Left ventricle myocardium inferior (tissue), 1 donor: ENCODE results near the gene MEPCE. TPM values are rescaled to one million over a fixed set of nuclear protein-coding genes. Genes with fewer than 3 reads are reported as not detected.
"Not testable (repeated sequence)": the region's sequence is repeated elsewhere in the genome, so short reads cannot be mapped to it uniquely, and the experiment has no call there.

Experiments used
- DNase-seq: peaks from one replicate; pipeline ENCODE4 v3.0.0-alpha.2; 2020
- H3K27ac ChIP-seq: fragments of 200-600 bp; replicated peaks from 2 replicates; pipeline ENCODE4 v1.8.0; 2021
- H3K27me3 ChIP-seq: fragments of 200-600 bp; 2 replicates; pipeline ENCODE4 v1.8.0; 2021; ENCODE audit warnings: low read depth
- H3K36me3 ChIP-seq: fragments of 200-600 bp; 2 replicates; pipeline ENCODE4 v1.8.0; 2021
- H3K4me1 ChIP-seq: fragments of 200-600 bp; 2 replicates; pipeline ENCODE4 v1.8.0; 2021
- H3K4me3 ChIP-seq: fragments of 200-600 bp; 2 replicates; pipeline ENCODE4 v1.8.0; 2021; ENCODE audit warnings: mild to moderate bottlenecking, moderate library complexity
- H3K9me3 ChIP-seq: fragments of 200-600 bp; replicated peaks from 2 replicates; pipeline ENCODE4 v1.8.0; 2021
- intact Hi-C: fragments of 100-400 bp; cut with micrococcal nuclease; formaldehyde crosslinking; loops from one replicate; pipeline ENCODE4 v1.11.0; 2022
- long read RNA-seq: library from polyadenylated mRNA; unstranded; transcript quantifications from one replicate; pipeline ENCODE4 v2.0.0, GENCODE V29; 2021
- total RNA-seq: library from RNA; stranded (reverse); fragmentation: NEBNext Ultra II Directional; extraction: Animal tissue kit (Norgen Biotek cat#: 25700); gene quantifications from one replicate; pipeline ENCODE4 v1.2.1, GENCODE V29; 2021
- TF ChIP-seq, protein P1 (sequence below): fragments of 200-600 bp; IDR thresholded peaks from 2 replicates; pipeline ENCODE4 v1.8.0; 2021; ENCODE audit warnings: antibody characterized with exemption, mild to moderate bottlenecking, borderline replicate concordance
- donor health status: DM: no; HTN: yes; CAD: no; lungs with severe emphysema.

The MEPCE gene, protein sequence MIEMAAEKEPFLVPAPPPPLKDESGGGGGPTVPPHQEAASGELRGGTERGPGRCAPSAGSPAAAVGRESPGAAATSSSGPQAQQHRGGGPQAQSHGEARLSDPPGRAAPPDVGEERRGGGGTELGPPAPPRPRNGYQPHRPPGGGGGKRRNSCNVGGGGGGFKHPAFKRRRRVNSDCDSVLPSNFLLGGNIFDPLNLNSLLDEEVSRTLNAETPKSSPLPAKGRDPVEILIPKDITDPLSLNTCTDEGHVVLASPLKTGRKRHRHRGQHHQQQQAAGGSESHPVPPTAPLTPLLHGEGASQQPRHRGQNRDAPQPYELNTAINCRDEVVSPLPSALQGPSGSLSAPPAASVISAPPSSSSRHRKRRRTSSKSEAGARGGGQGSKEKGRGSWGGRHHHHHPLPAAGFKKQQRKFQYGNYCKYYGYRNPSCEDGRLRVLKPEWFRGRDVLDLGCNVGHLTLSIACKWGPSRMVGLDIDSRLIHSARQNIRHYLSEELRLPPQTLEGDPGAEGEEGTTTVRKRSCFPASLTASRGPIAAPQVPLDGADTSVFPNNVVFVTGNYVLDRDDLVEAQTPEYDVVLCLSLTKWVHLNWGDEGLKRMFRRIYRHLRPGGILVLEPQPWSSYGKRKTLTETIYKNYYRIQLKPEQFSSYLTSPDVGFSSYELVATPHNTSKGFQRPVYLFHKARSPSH
- 23.6 TPM for total RNA-seq
- long read RNA-seq, transcript MEPCE-201 (4 exons, 3,030 nt), result major isoform, 39 of 41 reads
- long read RNA-seq, partial matches to known transcripts, result 0 of 41 reads
- long read RNA-seq, other reads (novel, unspliced or antisense), result 2 of 41 reads

DNA sequence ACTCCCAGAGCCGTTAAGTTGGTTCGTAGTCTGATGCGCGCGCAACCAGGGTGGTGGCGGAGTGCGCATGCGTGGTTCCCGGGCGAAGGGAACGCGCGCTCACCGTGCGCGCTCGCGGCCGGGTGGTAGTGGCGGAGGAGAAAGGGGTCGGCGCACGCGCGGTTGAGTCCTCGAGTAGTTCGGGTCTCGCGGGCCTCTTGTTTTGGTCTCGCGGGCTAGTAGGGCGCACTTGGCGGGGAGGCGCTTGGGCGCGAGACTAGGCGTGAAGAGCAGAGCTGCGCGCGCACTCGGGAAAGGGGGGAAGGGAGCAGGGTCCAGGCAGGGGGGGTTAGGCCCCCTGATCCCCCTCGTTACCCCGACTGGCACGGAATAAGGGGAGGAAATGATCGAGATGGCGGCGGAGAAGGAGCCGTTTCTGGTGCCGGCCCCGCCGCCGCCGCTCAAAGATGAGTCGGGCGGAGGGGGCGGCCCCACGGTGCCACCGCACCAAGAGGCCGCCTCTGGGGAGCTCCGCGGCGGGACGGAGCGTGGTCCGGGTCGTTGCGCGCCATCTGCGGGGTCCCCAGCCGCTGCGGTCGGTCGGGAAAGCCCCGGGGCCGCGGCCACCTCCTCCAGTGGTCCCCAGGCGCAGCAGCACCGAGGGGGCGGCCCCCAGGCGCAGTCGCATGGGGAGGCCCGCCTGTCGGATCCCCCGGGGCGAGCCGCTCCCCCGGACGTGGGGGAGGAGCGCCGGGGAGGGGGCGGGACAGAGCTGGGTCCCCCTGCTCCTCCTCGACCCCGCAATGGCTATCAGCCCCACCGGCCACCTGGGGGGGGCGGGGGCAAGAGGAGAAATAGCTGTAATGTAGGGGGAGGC, at the start of gene MEPCE:
Gene MEPCE (plus strand): TSS at position 195 of the 856 bp plus-strand sequence. CDS start 188 bp downstream, at position 383.
- H3K4me3 ChIP-seq, result peak within 1 kb of the TSS; percentile 86
- H3K27ac ChIP-seq, result peak within 1 kb of the TSS; percentile 100
- H3K9me3 ChIP-seq, result no peaks in the 10 kb centered on the region
- H3K4me1 ChIP-seq, result peaks cover 59% of the 10 kb centered on the region
- H3K36me3 ChIP-seq, result peaks cover 23% of the 10 kb centered on the region
- DNase-seq, result peak; percentile 97
- H3K27me3 ChIP-seq, result no peaks in the 10 kb centered on the region
- TF ChIP-seq, protein P1, sequence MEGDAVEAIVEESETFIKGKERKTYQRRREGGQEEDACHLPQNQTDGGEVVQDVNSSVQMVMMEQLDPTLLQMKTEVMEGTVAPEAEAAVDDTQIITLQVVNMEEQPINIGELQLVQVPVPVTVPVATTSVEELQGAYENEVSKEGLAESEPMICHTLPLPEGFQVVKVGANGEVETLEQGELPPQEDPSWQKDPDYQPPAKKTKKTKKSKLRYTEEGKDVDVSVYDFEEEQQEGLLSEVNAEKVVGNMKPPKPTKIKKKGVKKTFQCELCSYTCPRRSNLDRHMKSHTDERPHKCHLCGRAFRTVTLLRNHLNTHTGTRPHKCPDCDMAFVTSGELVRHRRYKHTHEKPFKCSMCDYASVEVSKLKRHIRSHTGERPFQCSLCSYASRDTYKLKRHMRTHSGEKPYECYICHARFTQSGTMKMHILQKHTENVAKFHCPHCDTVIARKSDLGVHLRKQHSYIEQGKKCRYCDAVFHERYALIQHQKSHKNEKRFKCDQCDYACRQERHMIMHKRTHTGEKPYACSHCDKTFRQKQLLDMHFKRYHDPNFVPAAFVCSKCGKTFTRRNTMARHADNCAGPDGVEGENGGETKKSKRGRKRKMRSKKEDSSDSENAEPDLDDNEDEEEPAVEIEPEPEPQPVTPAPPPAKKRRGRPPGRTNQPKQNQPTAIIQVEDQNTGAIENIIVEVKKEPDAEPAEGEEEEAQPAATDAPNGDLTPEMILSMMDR, result no peak
- intact Hi-C loops, result no loop called here

- no peaks in the 10 kb centered on the region for H3K9me3 ChIP-seq
- no peak overlapping the region for H3K4me3 ChIP-seq
- H3K27me3 ChIP-seq, result no peaks in the 10 kb centered on the region
- no peak for DNase-seq
- intact Hi-C loops, result no loop called here
- TF ChIP-seq, protein P1, result no peak
- H3K27ac ChIP-seq, result peak overlapping the region; percentile 38
- no peaks in the 10 kb centered on the region for H3K36me3 ChIP-seq
- H3K4me1 ChIP-seq, result peaks cover 5% of the 10 kb centered on the region
Measured at GRCh38 chr7:100380196-100380595, 49.4 kb upstream of the MEPCE start.

DNA sequence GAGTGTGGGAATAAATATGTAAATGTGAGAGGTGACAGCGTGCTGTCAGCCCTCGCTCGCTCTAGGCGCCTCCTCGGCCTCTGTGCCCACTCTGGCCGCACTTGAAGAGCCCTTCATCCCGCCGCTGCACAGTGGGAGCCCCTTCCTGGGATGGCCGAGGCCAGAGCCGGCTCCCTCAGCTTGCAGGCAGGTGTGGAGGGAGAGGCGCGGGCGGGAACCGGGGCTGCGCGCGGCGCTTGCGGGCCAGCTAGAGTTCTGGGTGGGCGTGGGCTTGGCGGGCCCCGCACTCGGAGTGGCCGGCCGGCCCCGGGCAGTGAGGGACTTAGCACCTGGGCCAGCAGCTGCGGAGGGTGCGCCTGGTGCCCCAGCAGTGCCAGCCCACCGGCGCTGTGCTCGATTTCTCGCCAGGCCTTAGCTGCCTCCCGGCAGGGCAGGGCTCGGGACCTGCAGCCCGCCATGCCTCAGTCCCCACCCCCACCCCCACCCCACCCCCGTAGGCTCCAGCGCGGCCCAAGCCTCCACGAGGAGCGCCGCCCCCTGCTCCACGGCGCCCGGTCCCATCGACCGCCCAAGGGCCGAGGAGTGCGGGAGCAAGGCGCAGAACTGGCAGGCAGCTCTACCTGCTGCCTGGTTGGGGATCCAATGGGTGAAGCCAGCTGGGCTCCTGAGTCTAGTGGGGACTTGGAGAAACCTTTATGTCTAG, 47.9 kb upstream of the MEPCE start:
- H3K4me3 ChIP-seq, DNase-seq, H3K27me3 ChIP-seq, H3K9me3 ChIP-seq, intact Hi-C loops, H3K27ac ChIP-seq, H3K4me1 ChIP-seq, H3K36me3 ChIP-seq: not testable (repeated sequence)

DNA sequence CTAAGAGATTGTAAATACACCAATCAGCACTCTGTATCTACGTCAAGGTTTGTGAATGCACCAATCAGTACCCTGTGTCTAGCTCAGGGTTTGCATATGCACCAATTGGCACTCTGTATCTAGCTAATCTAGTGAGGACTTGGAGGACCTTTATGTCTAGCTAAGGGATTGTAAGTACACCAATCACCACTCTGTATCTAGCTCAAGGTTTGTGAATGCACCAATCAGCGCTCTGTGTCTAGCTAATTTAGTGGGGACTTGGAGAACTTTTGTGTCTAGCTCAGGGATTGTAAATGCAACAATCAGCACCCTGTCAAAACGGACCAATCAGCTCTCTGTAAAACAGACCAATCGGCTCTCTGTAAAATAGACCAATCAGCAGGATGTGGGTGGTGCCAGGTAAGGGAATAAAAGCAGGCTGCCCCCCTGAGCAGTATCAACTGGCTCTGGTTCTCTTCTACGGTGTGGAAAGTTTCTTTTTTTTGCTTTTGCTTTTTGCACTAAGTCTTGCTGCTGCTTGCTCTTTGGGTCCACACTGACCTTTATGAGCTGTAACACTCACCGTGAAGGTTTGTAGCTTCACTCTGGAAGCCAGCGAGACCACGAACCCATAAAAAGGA, 47.3 kb upstream of the MEPCE start:
- intact Hi-C loops, H3K27me3 ChIP-seq, H3K36me3 ChIP-seq, H3K27ac ChIP-seq, DNase-seq, H3K9me3 ChIP-seq, H3K4me1 ChIP-seq, H3K4me3 ChIP-seq: not testable (repeated sequence)

DNA sequence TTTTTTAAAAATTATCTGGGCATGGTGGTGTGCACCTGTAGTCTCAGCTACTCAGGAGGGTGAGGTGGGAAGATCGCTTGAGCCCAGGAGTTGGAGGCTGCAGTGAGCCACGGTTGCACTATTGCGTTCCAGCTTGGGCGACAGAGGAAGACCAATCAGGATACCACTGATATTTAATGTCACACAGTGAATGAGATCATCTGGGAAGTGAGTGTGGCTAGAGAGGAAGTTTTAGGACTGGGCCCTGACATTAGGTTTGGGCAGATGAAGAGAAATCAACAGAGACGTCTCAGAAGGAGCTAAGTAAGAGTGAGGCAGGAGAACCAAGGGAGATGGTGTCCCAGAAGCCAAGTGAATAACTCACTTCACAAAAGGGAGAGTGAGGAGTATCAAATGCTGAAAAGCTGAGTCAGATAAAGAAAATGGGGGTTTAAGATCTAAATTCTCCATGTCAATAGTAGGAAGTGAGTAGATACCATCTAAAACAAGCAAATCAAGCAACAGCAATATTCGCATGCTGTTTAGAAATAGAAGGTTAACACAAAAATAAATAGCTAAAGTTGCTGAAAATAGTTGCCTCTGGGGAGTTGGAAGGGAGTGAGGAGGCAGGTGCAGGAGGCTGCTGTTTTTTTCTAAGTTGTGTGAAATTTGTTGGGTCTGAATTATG, 44.9 kb upstream of the MEPCE start:
- H3K4me1 ChIP-seq, result peaks cover 15% of the 10 kb centered on the region
- intact Hi-C loops, result no loop called here

More for the DNA sequence above, 44.9 kb upstream of the MEPCE start:
- H3K9me3 ChIP-seq, result no peaks in the 10 kb centered on the region
- no peaks in the 10 kb centered on the region for H3K27me3 ChIP-seq
- no peaks in the 10 kb centered on the region for H3K36me3 ChIP-seq
- H3K4me3 ChIP-seq, result no peak overlapping the region
- TF ChIP-seq, protein P1, result no peak
- DNase-seq, result no peak
- peak overlapping the region; percentile 8 for H3K27ac ChIP-seq
